Esophagus squamous epithelium (tissue), 5 donors: ENCODE results near the gene BFAR. TPM values are rescaled to one million over a fixed set of nuclear protein-coding genes. Genes with fewer than 3 reads are reported as not detected.

Experiments used
- DNase-seq: peaks from one replicate; lab custom pipeline; 2025; lab: John Stamatoyannopoulos, UW
- H3K27ac ChIP-seq, 4 donors: fragments of 200-600 bp; sonication (generic); one replicate each; pipeline ENCODE4 v1.5.1; 2016 to 2019; ENCODE audit warnings: mild to moderate bottlenecking in 1 of 4
- H3K27me3 ChIP-seq, 4 donors: fragments of 200-600 bp; sonication (generic); 1 replicate in 3 of 4; 2 replicates in 1 of 4; pipeline versions ENCODE4 v1.5.1 to v1.6.0; 2017 to 2021; ENCODE audit warnings: antibody characterized with exemption in 1 of 4
- H3K36me3 ChIP-seq, 3 donors: fragments of 200-600 bp; sonication (generic); one replicate each; pipeline ENCODE4 v1.5.1; 2016 to 2019
- H3K4me1 ChIP-seq, 3 donors: fragments of 200-600 bp; sonication (generic); one replicate each; pipeline ENCODE4 v1.5.1; 2017 to 2019
- H3K4me3 ChIP-seq, 4 donors: fragments of 200-600 bp; sonication (generic); 1 replicate in 3 of 4; 2 replicates in 1 of 4; pipeline ENCODE4 v1.5.1; 2016 to 2019; ENCODE audit warnings: mild to moderate bottlenecking in 2 of 4, moderate library complexity in 1 of 4
- H3K9me3 ChIP-seq, 3 donors: fragments of 200-600 bp; sonication (generic); one replicate each; pipeline ENCODE4 v1.5.1; 2016 to 2019
- CTCF ChIP-seq, 6 experiments: fragments of 450-650 bp in 4 of 6; fragments of 200-600 bp in 2 of 6; sonication (generic) in 2 of 6; IDR thresholded peaks; one replicate each; pipeline ENCODE4 v1.5.1; 2016 to 2019; ENCODE audit warnings: antibody characterized with exemption in 6 of 6, mild to moderate bottlenecking in 4 of 6, moderate library complexity in 4 of 6
- POLR2A ChIP-seq, 4 donors: fragments of 450-650 bp; IDR thresholded peaks; one replicate each; pipeline ENCODE4 v1.6.1; 2017; ENCODE audit warnings: antibody characterized with exemption in 4 of 4, mild to moderate bottlenecking in 4 of 4, moderate library complexity in 3 of 4
- WGBS, 2 donors: methylation state at CpG; one replicate each; pipeline ENCODE4 v1.1.5; 2018; 5-methylcytosine and 5-hydroxymethylcytosine counted together
- intact Hi-C: fragments of 100-400 bp; cut with DNase I; formaldehyde crosslinking; loops from one replicate; pipeline ENCODE4 v1.15.0; 2022
- total RNA-seq, 4 donors: library from RNA; depleted of rRNA; stranded (reverse); fragments of >200 nt; gene quantifications; one replicate each; pipeline ENCODE4 v1.1.0, GENCODE V29; 2016
- donor health status: DM: yes; HTN: yes; CAD: no.

Gene BFAR
- total RNA-seq, 4 donors from 2014 or later: 15.1 to 40.4 (median 22.9) TPM

- TF ChIP-seq CTCF (IDR thresholded peaks at IDR 0.05) (no peak), POLR2A (IDR thresholded peaks at IDR 0.05) (no peak)
- Histone ChIP-seq H3K27ac (no peak overlapping the region), H3K36me3 (peaks cover 8 to 58% (median 23%) of the 10 kb centered on the region in 3 donors), H3K4me1 (peaks cover 0 to 8% (median 5%) of the 10 kb centered on the region in 3 donors), H3K9me3 (no peaks in the 10 kb centered on the region), H3K27me3 (no peaks in the 10 kb centered on the region), H3K4me3 (no peak overlapping the region)
- DNase-seq: no peak
- intact Hi-C loops: no loop called here
- 82 to 88% methylated on average over 7 of the region's 7 CpGs for WGBS, 2 donors
These were observed 35.9 kb downstream of the BFAR start for GRCh38 chr16:14668556-14669223.

- intact Hi-C loops: no loop called here
- Histone ChIP-seq H3K27ac (no peak overlapping the region), H3K4me3 (no peak overlapping the region), H3K36me3 (peaks cover 5 to 47% (median 12%) of the 10 kb centered on the region in 3 donors), H3K9me3 (no peaks in the 10 kb centered on the region), H3K27me3 (no peaks in the 10 kb centered on the region), H3K4me1 (peaks cover 0 to 8% (median 5%) of the 10 kb centered on the region in 3 donors)
- no peak for DNase-seq
- WGBS, 2 donors: 60 to 67% methylated on average over 1 to 4 of the region's 4 CpGs
- no peak for TF ChIP-seq POLR2A (IDR thresholded peaks at IDR 0.05)
- TF ChIP-seq CTCF (IDR thresholded peaks at IDR 0.05): peak in 2 of 6 experiments; percentile 21 to 51
These were observed 37.0 kb downstream of the BFAR start for GRCh38 chr16:14669776-14670175.

DNA sequence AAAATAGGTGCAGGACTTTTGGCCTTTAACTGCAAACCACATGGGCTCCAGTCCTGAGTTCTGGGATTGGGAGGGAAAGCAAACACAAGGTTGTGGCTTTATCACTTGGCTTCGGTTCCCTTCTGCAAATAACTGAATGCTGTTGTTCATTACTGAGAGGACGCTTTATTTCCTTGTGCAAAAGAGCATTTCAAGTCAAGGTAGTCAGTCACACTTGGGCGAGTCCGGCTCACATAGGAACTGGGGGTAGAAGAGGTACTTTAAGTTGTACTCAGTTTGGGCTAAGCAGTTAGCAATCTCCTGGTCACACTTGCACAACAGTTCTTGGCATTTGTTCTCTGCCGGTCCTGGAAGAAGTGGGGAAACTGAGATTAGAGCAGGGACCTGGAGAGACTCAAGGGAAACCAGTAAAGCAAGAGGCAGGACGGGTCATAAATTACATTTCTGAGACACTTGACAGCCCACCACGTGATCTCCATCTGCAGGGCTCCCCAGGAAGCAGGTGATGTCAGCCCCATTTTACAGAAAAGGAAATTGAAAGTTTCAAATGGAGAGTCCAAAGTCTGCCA lies 39.7 kb downstream of the BFAR start:
- DNase-seq: no peak

GRCh38 chr16:14676633-14677032 lies 43.9 kb downstream of the BFAR start:
- H3K36me3 ChIP-seq: no peaks in the 10 kb centered on the region
- DNase-seq: no peak
- H3K9me3 ChIP-seq: no peaks in the 10 kb centered on the region
- H3K4me3 ChIP-seq: no peak overlapping the region
- intact Hi-C loops: no loop called here
- WGBS, 2 donors: 87 to 89% methylated on average over 3 of the region's 3 CpGs
- no peak for TF ChIP-seq CTCF (IDR thresholded peaks at IDR 0.05)
- TF ChIP-seq POLR2A (IDR thresholded peaks at IDR 0.05): no peak
- H3K27me3 ChIP-seq: peaks cover 0 to 3% (median 0%) of the 10 kb centered on the region in 4 donors
- peaks cover 0 to 5% (median 0%) of the 10 kb centered on the region in 3 donors for H3K4me1 ChIP-seq
- no peak overlapping the region for H3K27ac ChIP-seq

More for the DNA sequence above, 39.7 kb downstream of the BFAR start:
- Histone ChIP-seq H3K4me1 (peaks cover 0 to 8% (median 5%) of the 10 kb centered on the region in 3 donors), H3K36me3 (peaks cover 0 to 20% (median 5%) of the 10 kb centered on the region in 3 donors), H3K9me3 (no peaks in the 10 kb centered on the region), H3K27ac (no peak overlapping the region), H3K27me3 (no peaks in the 10 kb centered on the region), H3K4me3 (no peak overlapping the region)
- WGBS, 2 donors: 47 to 53% methylated on average over 7 of the region's 7 CpGs
- intact Hi-C loops: no loop called here
- no peak for TF ChIP-seq POLR2A (IDR thresholded peaks at IDR 0.05)
- TF ChIP-seq CTCF (IDR thresholded peaks at IDR 0.05): no peak

GRCh38 chr16:14677627-14678026 lies 44.9 kb downstream of the BFAR start:
- Histone ChIP-seq H3K36me3 (no peaks in the 10 kb centered on the region), H3K27me3 (peaks cover 0 to 3% (median 0%) of the 10 kb centered on the region in 4 donors), H3K27ac (no peak overlapping the region), H3K9me3 (no peaks in the 10 kb centered on the region), H3K4me1 (no peaks in the 10 kb centered on the region), H3K4me3 (no peak overlapping the region)
- no peak for DNase-seq
- intact Hi-C loops: no loop called here
- no peak for TF ChIP-seq CTCF (IDR thresholded peaks at IDR 0.05)
- TF ChIP-seq POLR2A (IDR thresholded peaks at IDR 0.05): no peak
- WGBS, 2 donors: 84 to 88% methylated on average over 5 of the region's 5 CpGs
